Renal cortical epithelial cell (primary cell): ENCODE results near the gene ARHGAP26. TPM values are rescaled to one million over a fixed set of nuclear protein-coding genes. Genes with fewer than 3 reads are reported as not detected.
A peak's percentile ranks its signal among the peaks of the same experiment; 100 is the strongest.

ENCODE experiments used
- DNase-seq: peaks from one replicate; pipeline ENCODE4 v3.0.0-alpha.2; 2011; ENCODE audit warnings: low read depth
- total RNA-seq: library from RNA; depleted of rRNA; stranded (reverse); fragments of >200 nt; gene quantifications from 2 replicates; pipeline ENCODE4 v1.2.3, GENCODE V29; 2014

ARHGAP26 gene
- total RNA-seq, 1 donor from 2014 or later = 10.4 TPM

- no peak for DNase-seq
These were observed 243.2 kb downstream of the ARHGAP26 start for GRCh38 chr5:143013176-143013891.

GRCh38 chr5:143014017-143014651 lies 244.0 kb downstream of the ARHGAP26 start:
- DNase-seq = no peak

DNA sequence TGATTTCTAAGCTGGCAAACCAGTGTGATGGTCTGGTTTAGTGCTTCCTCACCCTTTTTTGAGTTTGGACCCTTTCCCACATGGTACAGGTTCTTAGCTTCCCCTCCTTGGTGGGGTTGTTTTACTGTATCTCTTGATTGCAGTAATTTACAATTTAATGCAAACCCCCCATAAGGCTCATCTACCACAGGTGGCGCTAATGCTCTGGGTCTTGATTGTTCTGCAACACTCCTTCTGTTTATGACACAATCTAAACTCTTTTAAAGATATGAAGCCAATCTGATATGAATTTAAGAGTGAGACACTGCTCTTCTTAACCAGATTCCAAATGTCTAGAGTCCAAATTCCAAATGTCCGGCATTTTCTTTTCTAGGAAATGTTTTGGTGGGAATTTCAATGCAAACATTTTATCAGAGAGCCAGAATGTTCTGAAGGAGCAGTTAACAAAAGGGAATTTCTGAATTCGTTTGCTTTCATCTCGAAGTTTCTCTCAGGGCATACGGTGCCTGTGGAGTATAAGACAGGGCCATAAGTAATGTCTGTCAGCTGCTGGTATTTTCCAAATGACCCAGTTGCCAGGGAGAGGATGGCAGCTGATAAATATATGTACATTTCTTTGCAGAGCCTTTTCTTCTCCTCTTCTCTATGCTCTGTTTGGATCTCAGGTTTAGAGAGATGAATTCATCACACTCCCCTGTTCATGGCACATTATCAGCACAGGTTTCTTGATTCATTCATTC lies 246.8 kb downstream of the ARHGAP26 start:
- peak; percentile 46 for DNase-seq

GRCh38 chr5:143017541-143017940 lies 247.4 kb downstream of the ARHGAP26 start:
- DNase-seq = no peak

- no peak for DNase-seq
These were observed 247.8 kb downstream of the ARHGAP26 start for GRCh38 chr5:143017992-143018391.

GRCh38 chr5:143019157-143019556 lies 249.0 kb downstream of the ARHGAP26 start:
- no peak for DNase-seq

DNA sequence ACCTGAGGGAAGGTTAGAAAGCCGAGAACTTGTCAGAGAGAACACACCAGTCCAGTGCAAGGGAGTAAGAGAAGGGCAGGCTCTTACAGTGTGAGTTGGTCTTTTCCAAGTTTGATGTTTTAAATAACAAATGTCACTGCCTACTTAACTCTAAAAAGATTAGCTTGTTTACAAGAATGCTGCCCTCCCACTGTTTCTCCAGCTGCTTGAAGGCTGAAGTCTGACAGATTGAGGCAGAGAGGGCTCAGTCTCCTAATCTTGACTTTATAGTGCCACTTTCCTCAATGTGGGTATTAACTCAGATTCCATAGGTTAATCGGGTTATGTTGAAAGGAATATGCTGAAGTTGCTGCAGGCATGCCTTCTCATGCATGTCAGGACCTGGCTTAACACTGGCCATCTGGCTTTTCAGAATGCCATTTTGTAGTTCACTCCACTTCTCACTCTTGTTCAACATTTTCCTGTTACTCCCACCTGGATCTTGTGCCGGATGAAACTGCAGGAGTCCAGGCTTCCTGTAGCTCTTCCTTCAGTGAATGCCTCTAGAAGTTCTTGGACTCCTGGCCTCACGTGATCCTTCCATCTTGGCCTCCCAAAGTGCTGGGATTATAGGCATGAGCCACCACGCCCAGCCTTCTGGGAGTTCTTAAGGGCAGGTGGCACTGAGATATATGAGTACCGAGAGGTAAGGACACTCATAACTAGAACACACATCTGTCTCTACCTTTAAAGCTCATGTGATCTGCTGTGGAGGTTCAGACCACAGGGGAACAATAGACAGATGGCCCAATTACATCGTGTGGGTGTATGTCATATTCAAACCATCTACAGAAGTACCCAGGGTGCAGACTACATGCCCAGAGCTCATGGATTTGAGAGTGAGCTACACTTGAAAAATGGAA lies 249.7 kb downstream of the ARHGAP26 start:
- no peak for DNase-seq

- DNase-seq = no peak
These were observed 251.4 kb downstream of the ARHGAP26 start for GRCh38 chr5:143021595-143021994.

DNA sequence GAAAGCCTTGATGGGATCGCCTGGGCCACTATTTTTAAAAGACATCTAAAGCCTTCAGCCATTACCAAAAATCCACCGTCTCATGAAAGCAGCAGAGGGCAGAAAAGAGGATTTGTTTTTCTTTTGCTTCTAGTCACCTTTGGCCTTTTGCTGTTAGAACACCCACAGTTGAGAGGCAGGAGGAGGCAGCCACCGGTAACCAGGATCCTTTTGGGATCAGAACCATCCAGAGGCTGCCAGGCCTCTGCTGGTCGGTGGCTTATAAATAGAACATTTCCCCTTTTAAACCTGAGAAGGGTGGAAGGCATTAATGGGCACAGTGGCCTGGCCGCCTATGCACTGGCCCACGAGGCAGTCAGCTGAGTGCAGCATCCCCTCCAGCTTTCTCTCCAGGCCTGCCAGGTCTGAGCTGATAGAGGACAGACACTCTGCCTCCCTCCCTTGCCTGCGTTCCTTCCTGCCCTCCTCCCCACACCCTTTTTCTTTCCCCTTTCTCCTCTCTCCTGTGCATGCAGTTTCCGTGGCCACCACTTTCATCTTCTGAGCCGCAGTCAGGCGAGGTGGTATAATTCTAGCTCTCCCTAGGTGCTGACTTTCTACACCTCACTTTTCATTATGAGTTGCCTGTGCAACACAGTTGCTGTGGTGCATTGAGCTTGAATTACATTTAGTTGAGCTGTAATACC lies 253.4 kb downstream of the ARHGAP26 start:
- DNase-seq = no peak

- no peak for DNase-seq
These were observed 254.2 kb downstream of the ARHGAP26 start for GRCh38 chr5:143024228-143024920.

DNA sequence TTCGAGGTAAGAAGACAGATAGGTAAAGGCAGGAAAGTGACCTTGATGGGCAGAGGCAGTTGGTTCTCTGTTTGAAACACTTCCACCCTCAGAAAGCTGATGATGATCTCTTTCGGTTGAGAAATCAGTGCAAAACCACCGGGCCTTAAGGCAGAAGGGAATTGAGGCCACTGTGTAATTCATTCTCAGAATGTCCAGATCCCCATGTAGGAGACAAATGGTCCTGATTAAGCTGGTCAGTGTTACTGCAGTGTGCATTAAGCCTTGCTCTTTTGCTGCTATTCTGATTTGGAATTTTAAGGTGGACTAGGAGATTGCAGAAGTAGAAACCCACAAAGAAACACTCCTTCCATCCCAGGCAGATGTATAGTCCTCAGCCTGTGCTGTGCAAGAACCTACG lies 255.2 kb downstream of the ARHGAP26 start:
- no peak for DNase-seq

DNA sequence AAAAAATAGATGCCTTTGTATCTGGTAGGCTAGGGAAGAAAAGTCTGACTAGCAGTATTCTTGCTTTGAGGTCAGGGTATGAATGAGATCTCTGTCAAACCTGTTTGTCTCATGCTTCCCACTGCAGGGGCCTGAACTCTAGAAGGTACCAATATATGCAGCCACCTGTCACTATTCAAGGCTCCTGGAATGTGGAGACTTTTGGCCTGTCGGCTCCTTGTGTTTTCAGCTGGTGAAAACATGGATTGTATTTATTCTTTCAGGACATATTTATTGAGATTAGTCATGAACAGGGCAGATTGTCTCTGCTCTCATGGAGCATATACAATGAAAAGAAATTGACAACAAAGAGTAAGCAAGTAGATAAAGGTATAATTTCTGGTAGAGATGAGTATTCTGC lies 255.8 kb downstream of the ARHGAP26 start:
- no peak for DNase-seq

- no peak for DNase-seq
These were observed 256.2 kb downstream of the ARHGAP26 start for GRCh38 chr5:143026380-143026779.

DNA sequence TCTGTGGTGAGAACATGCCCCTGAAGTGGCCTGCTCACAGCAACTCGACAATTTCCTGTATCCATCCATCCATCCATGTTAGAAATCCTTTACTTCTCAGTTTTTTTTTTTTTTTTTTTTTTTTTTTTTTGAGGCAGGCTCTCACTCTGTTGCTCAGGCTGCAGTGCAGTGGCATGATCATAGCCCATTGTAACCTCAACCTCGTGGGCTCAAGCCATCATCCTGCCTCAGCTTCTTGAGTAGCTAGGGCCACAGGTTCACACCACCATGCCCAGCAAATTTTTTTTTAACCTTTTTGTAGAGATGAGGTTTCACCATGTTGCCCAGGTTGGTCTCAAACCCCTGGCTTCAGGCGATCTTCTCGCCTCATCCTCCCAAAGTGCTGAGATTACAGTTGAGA lies 259.1 kb downstream of the ARHGAP26 start:
- DNase-seq = no peak

DNA sequence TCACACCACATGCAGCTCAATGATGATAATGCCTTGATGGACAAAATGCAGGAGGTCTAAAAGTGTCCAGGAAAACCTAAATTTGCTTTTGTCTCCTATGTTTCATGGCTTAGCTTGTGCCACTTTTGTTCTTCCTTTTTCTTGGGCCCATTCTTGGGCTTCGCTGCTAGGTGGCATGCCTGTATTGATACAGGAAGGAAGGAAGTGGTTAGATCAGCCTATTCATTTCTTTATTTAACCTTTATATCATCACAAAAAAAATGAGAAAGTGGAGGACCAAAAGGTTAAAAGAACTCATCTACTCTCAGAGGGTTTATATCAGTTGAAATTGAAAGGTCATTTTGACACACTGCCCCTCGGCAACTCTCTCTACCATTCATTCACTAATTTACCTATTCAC lies 260.2 kb downstream of the ARHGAP26 start:
- no peak for DNase-seq

- DNase-seq = no peak
These were observed 261.8 kb downstream of the ARHGAP26 start for GRCh38 chr5:143031781-143032580.

DNA sequence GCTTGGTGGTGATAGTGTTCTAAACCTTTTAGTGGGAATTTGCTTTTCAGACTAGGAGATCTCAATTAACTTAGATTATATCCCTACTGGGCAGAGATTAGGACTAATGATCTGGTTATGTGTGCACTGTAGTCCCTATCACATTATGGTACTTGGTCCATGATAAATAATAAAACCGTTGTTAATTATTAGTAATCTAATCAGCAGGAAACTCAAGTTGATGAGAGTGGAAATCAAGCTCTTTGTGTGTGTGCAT lies 262.3 kb downstream of the ARHGAP26 start:
- DNase-seq = no peak

GRCh38 chr5:143033535-143034250 lies 263.5 kb downstream of the ARHGAP26 start:
- DNase-seq = peak; percentile 96

DNA sequence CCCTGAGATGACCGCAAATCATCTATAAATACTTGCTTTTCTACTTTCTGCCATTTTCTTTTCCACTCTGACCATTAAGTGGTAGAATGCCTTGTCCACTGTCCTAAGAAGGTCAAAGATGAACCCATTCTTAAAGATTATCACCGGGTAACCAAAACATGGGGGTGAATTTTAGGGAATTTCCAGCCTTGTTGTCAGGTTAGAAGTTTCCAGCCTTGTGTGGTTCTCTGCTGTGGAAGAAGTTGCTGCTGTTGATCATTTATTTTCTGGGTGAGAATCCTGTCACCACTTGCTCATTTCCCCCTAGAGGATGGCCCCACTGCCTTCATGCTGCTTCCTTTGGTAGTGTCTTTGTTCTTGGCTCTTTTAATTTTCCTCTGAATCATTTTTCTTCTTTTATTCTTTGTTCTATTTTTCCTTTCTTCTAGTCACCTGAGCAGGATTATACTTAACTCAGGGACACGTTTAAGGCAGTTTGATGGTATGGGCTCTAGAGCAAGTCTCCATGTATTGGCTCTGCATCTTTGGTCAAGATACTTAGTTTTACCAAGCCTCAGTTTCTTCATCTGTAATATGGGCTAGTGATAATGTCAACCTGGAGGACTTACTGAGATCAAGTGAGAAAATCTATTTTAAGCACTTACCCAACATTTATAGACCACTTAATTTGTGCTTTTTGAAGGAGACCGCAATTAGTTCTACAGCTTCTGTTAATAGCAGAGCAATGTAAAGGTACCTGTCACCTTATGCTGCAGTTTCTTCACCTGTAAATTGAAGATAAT lies 266.2 kb downstream of the ARHGAP26 start:
- DNase-seq = no peak
